Activated T-helper 9 cell treated with anti-CD3 and anti-CD28 coated beads, Interleukin-2, amount 50 U/mL, for 16 hours (primary cell): ENCODE data around the gene EEF1A2.

ENCODE experiments used
- DNase-seq: peaks from one replicate; pipeline ENCODE4 v3.0.0-alpha.2; 2020; ENCODE audit warnings: low read depth

The EEF1A2 gene

GRCh38 chr20:63468421-63468820 lies 30.5 kb downstream of the EEF1A2 start:
- no peak for DNase-seq

- DNase-seq = no peak
These were observed 31.4 kb downstream of the EEF1A2 start for GRCh38 chr20:63467294-63468083.

- no peak for DNase-seq
These were observed 32.0 kb downstream of the EEF1A2 start for GRCh38 chr20:63466861-63467260.

GRCh38 chr20:63466250-63466825 lies 32.5 kb downstream of the EEF1A2 start:
- no peak for DNase-seq

GRCh38 chr20:63465380-63466249 lies 33.3 kb downstream of the EEF1A2 start:
- DNase-seq = no peak

- no peak for DNase-seq
These were observed 34.6 kb downstream of the EEF1A2 start for GRCh38 chr20:63464289-63464635.

- no peak for DNase-seq
These were observed 35.2 kb downstream of the EEF1A2 start for GRCh38 chr20:63463400-63464288.

- no peak for DNase-seq
These were observed 36.6 kb downstream of the EEF1A2 start for GRCh38 chr20:63462244-63462643.

- DNase-seq = no peak
These were observed 37.6 kb downstream of the EEF1A2 start for GRCh38 chr20:63461104-63461763.

- DNase-seq = no peak
These were observed 39.9 kb downstream of the EEF1A2 start for GRCh38 chr20:63459070-63459380.

GRCh38 chr20:63458170-63459069 lies 40.5 kb downstream of the EEF1A2 start:
- DNase-seq = no peak

- DNase-seq = no peak
These were observed 41.1 kb downstream of the EEF1A2 start for GRCh38 chr20:63457737-63458136.

GRCh38 chr20:63456429-63457284 lies 42.2 kb downstream of the EEF1A2 start:
- DNase-seq = no peak

GRCh38 chr20:63455568-63455859 lies 43.4 kb downstream of the EEF1A2 start:
- DNase-seq = no peak

GRCh38 chr20:63454731-63455567 lies 43.9 kb downstream of the EEF1A2 start:
- DNase-seq = no peak

GRCh38 chr20:63452821-63453523 lies 45.9 kb downstream of the EEF1A2 start:
- DNase-seq = no peak

- DNase-seq = no peak
These were observed 46.5 kb downstream of the EEF1A2 start for GRCh38 chr20:63452341-63452740.

GRCh38 chr20:63451821-63452220 lies 47.1 kb downstream of the EEF1A2 start:
- DNase-seq = no peak
